ENCODE data around the gene LAMP2.
"Not testable (repeated sequence)": the region's sequence is repeated elsewhere in the genome, so short reads cannot be mapped to it uniquely, and the experiment has no call there.

LAMP2 gene

DNA sequence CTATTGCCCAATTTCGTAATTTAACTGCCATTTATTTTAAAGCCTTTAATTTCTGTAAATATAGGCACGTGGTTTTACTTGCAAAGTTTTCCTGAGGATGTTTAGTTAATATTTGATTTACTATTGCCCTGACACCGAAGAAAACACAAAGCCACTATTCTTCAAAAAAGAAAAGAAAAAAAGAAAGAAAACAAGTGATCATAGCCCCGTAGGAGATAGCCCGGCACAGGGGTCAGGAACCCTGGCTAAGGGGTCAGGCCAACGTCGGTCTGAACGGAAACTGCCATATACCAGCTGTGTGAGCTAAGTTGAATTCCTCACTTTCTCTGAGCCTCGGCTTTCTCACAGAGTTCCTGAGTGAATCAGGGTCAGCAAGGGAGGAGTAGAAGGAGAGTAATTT, 17.7 kb upstream of the LAMP2 start:
- TF ChIP-seq, protein P1, sequence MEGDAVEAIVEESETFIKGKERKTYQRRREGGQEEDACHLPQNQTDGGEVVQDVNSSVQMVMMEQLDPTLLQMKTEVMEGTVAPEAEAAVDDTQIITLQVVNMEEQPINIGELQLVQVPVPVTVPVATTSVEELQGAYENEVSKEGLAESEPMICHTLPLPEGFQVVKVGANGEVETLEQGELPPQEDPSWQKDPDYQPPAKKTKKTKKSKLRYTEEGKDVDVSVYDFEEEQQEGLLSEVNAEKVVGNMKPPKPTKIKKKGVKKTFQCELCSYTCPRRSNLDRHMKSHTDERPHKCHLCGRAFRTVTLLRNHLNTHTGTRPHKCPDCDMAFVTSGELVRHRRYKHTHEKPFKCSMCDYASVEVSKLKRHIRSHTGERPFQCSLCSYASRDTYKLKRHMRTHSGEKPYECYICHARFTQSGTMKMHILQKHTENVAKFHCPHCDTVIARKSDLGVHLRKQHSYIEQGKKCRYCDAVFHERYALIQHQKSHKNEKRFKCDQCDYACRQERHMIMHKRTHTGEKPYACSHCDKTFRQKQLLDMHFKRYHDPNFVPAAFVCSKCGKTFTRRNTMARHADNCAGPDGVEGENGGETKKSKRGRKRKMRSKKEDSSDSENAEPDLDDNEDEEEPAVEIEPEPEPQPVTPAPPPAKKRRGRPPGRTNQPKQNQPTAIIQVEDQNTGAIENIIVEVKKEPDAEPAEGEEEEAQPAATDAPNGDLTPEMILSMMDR (conservative IDR thresholded peaks at IDR 0.05): no peak
- no peak for TF ChIP-seq ZFX (IDR thresholded peaks at IDR 0.05)
- H3K27ac ChIP-seq: no peak overlapping the region

DNA sequence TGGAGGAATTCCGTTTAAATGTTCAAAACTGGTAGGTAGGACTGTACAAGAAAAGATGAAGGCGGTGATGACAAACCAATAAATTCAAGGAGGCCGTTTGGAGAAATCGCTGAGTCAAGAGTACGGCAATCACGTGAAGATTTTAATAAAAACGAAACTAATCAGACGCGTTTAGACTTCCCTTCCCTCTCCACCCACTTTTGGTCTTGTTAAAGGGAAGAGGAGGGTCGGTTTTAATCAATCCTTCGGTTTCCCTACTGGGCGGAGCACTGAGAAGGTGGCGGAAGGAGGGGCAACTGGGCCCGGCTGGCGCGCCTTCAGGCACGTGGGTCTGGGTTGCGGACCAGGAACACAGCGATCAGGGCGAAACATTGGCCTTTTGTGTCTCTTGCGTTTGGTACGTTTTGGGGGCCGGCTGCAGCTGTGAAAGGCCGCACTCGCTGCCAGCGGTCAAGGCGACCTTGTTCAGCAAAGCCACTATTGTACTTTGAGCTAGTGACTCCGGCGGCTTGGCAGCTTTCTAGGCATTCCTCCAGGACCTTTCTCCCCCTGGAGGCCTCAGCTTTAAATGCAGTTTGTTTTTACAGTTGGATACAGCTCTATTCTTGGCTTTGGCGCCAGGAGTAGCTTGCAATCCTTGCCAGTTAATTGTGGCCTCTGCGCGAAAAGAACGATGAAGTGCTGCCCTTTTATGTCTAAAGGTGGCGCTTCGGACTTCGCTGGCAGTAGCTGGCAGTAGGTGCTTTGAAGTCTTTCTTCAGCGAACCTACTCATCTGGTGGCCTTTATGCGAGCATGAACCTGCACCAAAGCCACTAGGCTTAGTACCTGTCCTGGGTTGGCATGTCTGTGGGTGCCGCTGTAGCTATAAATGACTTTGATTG, 16.8 kb upstream of the LAMP2 start:
- peak overlapping the region; percentile 75 for H3K27ac ChIP-seq
- no peak for TF ChIP-seq ZFX (IDR thresholded peaks at IDR 0.05)
- TF ChIP-seq, protein P1 (conservative IDR thresholded peaks at IDR 0.05): peak; percentile 79

DNA sequence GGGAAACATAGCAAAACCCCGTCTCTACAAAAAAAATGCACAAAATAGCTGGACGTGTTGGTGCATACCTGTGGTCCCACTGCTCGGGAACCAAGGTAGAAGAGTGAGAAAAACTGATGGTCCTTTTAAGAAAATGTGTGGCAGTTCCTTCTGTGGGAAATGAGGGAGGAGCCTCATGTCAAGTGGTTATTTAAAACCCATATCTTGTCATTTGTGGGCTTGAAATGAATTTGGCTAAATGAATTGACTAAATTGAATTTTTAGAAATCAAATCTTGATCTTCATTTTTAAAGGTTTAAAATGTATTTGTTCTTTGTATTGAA, 16.2 kb upstream of the LAMP2 start:
- no peak for TF ChIP-seq ZFX (IDR thresholded peaks at IDR 0.05)
- TF ChIP-seq, protein P1 (conservative IDR thresholded peaks at IDR 0.05): no peak
- peak overlapping the region; percentile 75 for H3K27ac ChIP-seq

DNA sequence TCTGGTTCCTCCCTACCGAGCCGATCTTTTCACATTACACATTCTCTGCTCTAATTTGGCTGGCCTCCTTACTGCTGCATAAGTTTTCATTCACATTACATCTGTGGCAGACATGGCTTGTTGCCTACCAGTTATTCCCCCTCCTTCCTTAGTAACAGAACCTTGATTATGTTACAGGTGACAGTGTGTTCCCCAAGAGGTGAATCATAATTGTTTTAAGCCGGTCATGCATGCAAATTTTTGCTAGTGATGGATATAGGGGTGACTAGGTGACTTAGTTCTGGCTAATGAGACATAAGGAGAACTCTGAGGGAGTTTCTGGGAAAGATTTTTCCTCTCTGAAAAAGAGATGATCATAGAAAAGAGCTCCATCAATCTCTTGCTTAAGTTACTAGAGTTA, 8.4 kb upstream of the LAMP2 start:
- no peak for TF ChIP-seq ZFX (IDR thresholded peaks at IDR 0.05)
- TF ChIP-seq, protein P1 (conservative IDR thresholded peaks at IDR 0.05): no peak

DNA sequence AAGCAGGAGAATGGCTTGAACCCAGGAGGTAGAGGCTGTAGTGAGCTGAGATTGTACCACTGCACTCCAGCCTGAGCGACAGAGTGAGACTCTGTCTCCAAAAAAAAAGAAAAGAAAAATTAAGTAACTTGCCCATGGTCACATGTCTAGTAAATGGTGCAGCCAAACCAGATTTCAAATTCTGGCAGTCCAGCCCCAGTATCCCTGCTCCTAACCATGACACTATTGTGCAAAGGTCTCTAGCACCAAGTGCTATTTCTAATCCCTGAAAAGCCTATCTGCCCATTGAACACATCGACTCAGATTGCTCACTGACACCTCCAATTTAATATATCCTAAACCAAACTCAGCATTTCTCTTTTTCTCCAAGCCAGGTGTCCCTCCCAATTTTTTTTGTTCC, 7.6 kb upstream of the LAMP2 start:
- no peak for TF ChIP-seq ZFX (IDR thresholded peaks at IDR 0.05)
- TF ChIP-seq, protein P1 (conservative IDR thresholded peaks at IDR 0.05): no peak
- no peak overlapping the region for H3K27ac ChIP-seq

More for the DNA sequence above, 8.4 kb upstream of the LAMP2 start:
- H3K27ac ChIP-seq: no peak overlapping the region

DNA sequence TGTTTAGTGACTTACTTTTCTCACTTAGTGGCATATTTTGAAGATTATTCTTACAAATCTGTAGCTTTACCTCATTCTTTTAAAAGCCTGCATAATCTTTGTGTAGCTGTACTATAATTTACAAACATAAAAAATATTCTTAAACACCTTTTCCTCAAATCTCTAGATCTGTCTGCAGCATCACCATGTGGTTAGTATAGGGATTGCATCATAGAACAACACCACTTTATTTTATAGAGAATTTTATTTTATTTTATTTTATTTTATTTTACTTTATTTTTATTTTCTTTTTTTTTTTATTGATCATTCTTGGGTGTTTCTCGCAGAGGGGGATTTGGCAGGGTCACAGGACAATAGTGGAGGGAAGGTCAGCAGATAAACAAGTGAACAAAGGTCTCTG, 6.4 kb upstream of the LAMP2 start:
- H3K27ac ChIP-seq: not testable (repeated sequence)
- TF ChIP-seq, protein P1 (conservative IDR thresholded peaks at IDR 0.05): peak; percentile 69

DNA sequence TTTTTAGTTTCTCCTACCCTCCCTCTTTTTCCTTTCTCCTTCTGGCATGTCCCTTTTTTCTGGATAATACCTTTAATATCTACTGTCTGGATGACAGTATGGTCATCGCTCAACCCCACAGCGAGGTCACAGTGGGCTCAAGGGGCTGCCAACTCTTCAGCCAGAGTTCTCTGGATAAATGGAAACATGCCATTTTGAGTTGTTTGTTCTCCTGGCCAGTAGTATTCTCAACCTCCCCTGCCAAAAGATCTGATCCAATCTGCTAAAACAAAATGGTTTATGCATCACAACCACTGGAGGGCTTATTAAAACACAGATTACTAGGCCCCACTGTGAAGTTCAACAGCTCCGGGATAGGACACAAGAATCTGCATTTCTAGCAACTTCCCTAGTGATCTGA, 5.0 kb upstream of the LAMP2 start:
- no peak for TF ChIP-seq ZFX (IDR thresholded peaks at IDR 0.05)
- TF ChIP-seq, protein P1 (conservative IDR thresholded peaks at IDR 0.05): no peak

DNA sequence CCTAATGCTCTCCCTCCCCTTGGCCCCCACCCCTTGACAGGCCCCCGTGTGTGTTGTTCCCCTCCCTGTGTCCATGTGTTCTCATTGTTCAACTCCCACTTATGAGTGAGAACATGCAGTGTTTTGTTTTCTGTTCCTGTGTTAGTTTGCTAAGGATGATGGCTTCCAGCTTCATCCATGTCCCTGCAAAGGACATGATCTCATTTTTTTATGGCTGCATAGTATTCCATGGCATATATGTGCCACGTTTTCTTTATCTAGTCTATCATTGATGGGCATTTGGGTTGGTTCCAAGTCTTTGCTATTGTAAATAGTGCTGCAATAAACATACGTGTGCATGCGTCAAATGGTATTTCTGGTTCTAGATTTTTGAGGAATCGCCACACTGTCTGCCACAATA, 561 bp upstream of the LAMP2 start:
- H3K27ac ChIP-seq: peak overlapping the region; percentile 88

More for the DNA sequence above, 5.0 kb upstream of the LAMP2 start:
- H3K27ac ChIP-seq: no peak overlapping the region
